ENCODE data around the gene DDIT4. TPM values are rescaled to one million over a fixed set of nuclear protein-coding genes. Genes with fewer than 3 reads are reported as not detected.

The DDIT4 gene
- total RNA-seq, 1 experiment from 2014 or later: 462 TPM

DNA sequence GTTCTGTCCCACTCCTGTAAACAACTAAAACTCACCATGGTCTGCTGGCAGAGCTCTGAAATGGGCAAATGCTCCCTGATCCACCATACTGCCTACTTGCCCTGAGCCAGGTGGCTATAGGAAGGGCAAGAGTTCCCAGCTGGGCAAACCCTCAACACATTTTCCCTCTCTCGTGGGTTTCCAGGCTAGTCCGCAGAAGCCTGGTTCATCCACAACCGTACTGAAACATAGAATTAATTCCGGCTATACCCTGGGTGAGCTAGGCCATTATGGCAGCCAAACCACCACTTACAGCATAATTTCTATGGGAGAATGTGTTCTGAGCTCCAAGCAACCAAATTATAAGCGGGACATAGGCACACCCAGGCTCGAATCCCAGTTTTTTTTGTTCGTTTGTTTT, 20.1 kb upstream of the DDIT4 start:
- POLR2A ChIA-PET: interaction anchor here (1.0 to 3.5 kb wide), 6 partner anchors 20 to 78 kb away, joined by 3 to 22 read pairs (median 6); partner anchors contain the start of gene DDIT4
- H3K27ac ChIP-seq (ENCODE audit: low read depth, low read length): no peak overlapping the region
- no peaks in the 10 kb centered on the region for H3K36me3 ChIP-seq (ENCODE audit: control insufficient read depth in 1 of 2, insufficient read depth in 2 of 2, low read length in 2 of 2)
- no peak overlapping the region for H3K4me3 ChIP-seq (replicated peaks in 1 of 2; ENCODE audit: low read depth in 1 of 2, low read length in 2 of 2)
- H3K79me2 ChIP-seq (ENCODE audit: insufficient read depth, low read length): no peaks in the 10 kb centered on the region
- H3K4me2 ChIP-seq (ENCODE audit: low read length): no peak overlapping the region
- H3K9ac ChIP-seq (ENCODE audit: low read length): no peak overlapping the region
- H2AFZ ChIP-seq (ENCODE audit: low read depth, low read length, poor library complexity, severe bottlenecking): no peak overlapping the region
- no peak for TF ChIP-seq ZNF274 (IDR thresholded peaks at IDR 0.05; ENCODE audit: low read depth, low read length)
- TF ChIP-seq, protein P1, sequence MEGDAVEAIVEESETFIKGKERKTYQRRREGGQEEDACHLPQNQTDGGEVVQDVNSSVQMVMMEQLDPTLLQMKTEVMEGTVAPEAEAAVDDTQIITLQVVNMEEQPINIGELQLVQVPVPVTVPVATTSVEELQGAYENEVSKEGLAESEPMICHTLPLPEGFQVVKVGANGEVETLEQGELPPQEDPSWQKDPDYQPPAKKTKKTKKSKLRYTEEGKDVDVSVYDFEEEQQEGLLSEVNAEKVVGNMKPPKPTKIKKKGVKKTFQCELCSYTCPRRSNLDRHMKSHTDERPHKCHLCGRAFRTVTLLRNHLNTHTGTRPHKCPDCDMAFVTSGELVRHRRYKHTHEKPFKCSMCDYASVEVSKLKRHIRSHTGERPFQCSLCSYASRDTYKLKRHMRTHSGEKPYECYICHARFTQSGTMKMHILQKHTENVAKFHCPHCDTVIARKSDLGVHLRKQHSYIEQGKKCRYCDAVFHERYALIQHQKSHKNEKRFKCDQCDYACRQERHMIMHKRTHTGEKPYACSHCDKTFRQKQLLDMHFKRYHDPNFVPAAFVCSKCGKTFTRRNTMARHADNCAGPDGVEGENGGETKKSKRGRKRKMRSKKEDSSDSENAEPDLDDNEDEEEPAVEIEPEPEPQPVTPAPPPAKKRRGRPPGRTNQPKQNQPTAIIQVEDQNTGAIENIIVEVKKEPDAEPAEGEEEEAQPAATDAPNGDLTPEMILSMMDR (IDR thresholded peaks at IDR 0.05 in 2 of 3, conservative IDR thresholded peaks at IDR 0.05 in 1 of 3; ENCODE audit: borderline replicate concordance in 1 of 3, insufficient read depth in 1 of 3, low read depth in 2 of 3, low read length in 2 of 3): no peak
- TF ChIP-seq, protein P2, sequence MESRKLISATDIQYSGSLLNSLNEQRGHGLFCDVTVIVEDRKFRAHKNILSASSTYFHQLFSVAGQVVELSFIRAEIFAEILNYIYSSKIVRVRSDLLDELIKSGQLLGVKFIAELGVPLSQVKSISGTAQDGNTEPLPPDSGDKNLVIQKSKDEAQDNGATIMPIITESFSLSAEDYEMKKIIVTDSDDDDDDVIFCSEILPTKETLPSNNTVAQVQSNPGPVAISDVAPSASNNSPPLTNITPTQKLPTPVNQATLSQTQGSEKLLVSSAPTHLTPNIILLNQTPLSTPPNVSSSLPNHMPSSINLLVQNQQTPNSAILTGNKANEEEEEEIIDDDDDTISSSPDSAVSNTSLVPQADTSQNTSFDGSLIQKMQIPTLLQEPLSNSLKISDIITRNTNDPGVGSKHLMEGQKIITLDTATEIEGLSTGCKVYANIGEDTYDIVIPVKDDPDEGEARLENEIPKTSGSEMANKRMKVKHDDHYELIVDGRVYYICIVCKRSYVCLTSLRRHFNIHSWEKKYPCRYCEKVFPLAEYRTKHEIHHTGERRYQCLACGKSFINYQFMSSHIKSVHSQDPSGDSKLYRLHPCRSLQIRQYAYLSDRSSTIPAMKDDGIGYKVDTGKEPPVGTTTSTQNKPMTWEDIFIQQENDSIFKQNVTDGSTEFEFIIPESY (IDR thresholded peaks at IDR 0.05; ENCODE audit: extremely low read depth, insufficient replicate concordance, low read length): no peak
- TF ChIP-seq, protein P3, sequence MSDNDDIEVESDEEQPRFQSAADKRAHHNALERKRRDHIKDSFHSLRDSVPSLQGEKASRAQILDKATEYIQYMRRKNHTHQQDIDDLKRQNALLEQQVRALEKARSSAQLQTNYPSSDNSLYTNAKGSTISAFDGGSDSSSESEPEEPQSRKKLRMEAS (IDR thresholded peaks at IDR 0.05): no peak
- TF ChIP-seq, protein P4, sequence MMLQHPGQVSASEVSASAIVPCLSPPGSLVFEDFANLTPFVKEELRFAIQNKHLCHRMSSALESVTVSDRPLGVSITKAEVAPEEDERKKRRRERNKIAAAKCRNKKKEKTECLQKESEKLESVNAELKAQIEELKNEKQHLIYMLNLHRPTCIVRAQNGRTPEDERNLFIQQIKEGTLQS (IDR thresholded peaks at IDR 0.05): no peak
- TF ChIP-seq YY1 (IDR thresholded peaks at IDR 0.05; ENCODE audit: extremely low read depth, insufficient replicate concordance, low read depth, low read length): no peak
- TF ChIP-seq EZH2phosphoT487 (IDR thresholded peaks at IDR 0.05; ENCODE audit: borderline replicate concordance): no peak
- TF ChIP-seq SP1 (IDR thresholded peaks at IDR 0.05; ENCODE audit: low read depth): no peak
- no peak for TF ChIP-seq FOSL1 (IDR thresholded peaks at IDR 0.05; ENCODE audit: low read depth)
- TF ChIP-seq SIN3A (IDR thresholded peaks at IDR 0.05; ENCODE audit: low read depth): no peak
- TF ChIP-seq TCF7L2 (IDR thresholded peaks at IDR 0.05; ENCODE audit: borderline replicate concordance, extremely low read depth, insufficient read depth, insufficient read length): no peak
- TF ChIP-seq ZFX (IDR thresholded peaks at IDR 0.05): no peak
- TF ChIP-seq CEBPB (IDR thresholded peaks at IDR 0.05; ENCODE audit: low read depth): no peak
- TF ChIP-seq EZH2 (IDR thresholded peaks at IDR 0.05): no peak
- TF ChIP-seq POLR2AphosphoS5 (IDR thresholded peaks at IDR 0.05; ENCODE audit: low read depth, low read length): no peak
- TF ChIP-seq POLR2A (IDR thresholded peaks at IDR 0.05; ENCODE audit: borderline replicate concordance, extremely low read depth, insufficient read depth, insufficient read length): no peak
- TF ChIP-seq ELF1 (IDR thresholded peaks at IDR 0.05; ENCODE audit: borderline replicate concordance, low read depth): no peak
- no peak for TF ChIP-seq SRF (IDR thresholded peaks at IDR 0.05; ENCODE audit: low read depth)
- TF ChIP-seq RAD21 (IDR thresholded peaks at IDR 0.05; ENCODE audit: low read depth): no peak
- TF ChIP-seq JUND (IDR thresholded peaks at IDR 0.05): no peak
- no peaks in the 10 kb centered on the region for H4K20me1 ChIP-seq (ENCODE audit: insufficient read depth)
- intact Hi-C loops (cut with micrococcal nuclease): no loop called here
- no TSS peak for BruUV-seq (replicated peaks)
- peaks cover 23 to 41% of the 10 kb centered on the region in 2 experiments for H3K4me1 ChIP-seq (ENCODE audit: control insufficient read depth in 1 of 2, insufficient read depth in 2 of 2, low read length in 2 of 2)
- ATAC-seq (no peak), DNase-seq (ENCODE audit: low read depth, low spot score) (no peak)
- CTCF ChIA-PET: no interaction called here
- H3K27me3 ChIP-seq (ENCODE audit: insufficient read depth, low read length): no peaks in the 10 kb centered on the region
- no peaks in the 10 kb centered on the region for H3K9me2 ChIP-seq (ENCODE audit: insufficient read depth)
- H3K9me3 ChIP-seq (ENCODE audit: control insufficient read depth in 1 of 2, insufficient read depth in 1 of 2, low read depth in 1 of 2, low read length in 2 of 2): no peaks in the 10 kb centered on the region
- RAD21 ChIA-PET (ENCODE audit: low non-redundant PET in 1 of 2, low total read pairs in 2 of 2, uncharacterized antibody in 2 of 2, unreplicated experiment in 2 of 2): no interaction called here

Data from HCT116 (cell line).